ENCODE measurements around the gene NRXN2. TPM values are rescaled to one million over a fixed set of nuclear protein-coding genes. Genes with fewer than 3 reads are reported as not detected.

The NRXN2 gene
- total RNA-seq, 1 donor from 2014 or later = 0.05 TPM

DNA sequence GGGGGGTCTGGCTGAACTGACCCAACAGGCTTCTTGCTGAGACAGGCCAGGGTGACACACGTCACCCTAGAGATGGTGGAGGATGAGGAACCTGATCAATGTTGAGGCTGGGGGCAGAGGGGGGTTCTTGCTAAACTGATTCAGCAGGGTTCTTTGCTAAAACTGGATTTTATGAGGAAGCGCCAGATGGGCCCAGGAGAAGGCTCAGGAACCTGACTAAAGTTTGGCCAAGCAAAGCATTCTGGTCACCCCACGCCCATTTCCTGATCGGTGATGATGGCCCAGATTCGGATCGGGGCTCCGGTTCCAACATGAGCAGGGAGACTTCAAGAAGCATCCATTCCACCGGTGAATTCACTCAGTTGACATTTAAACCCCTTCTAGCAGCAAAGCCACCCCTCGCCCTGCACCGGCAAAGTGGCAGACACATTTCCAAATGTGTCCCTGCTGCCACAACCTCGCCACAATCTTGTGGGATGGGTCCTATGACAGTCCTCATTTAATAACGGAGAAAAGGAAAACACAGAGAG lies 166.2 kb downstream of the NRXN2 start:
- intact Hi-C loops (cut with micrococcal nuclease) = no loop called here

Other genes starting within 250 kb of the NRXN2 start
- gene SLC22A11, start 167.3 kb downstream of the NRXN2 start, total RNA-seq = not detected in 2 replicates
- not detected in 2 replicates for gene SLC22A12, start 132.0 kb downstream of the NRXN2 start, total RNA-seq
- gene RASGRP2, start 20.9 kb upstream of the NRXN2 start, total RNA-seq = 276 and 280 TPM in 2 replicates
- gene PYGM, start 36.8 kb upstream of the NRXN2 start, total RNA-seq = 4.0 and 4.3 TPM in 2 replicates
- gene SF1, start 55.3 kb upstream of the NRXN2 start, total RNA-seq = 492 and 527 TPM in 2 replicates
- 72.5 and 79.7 TPM in 2 replicates for gene MAP4K2, start 80.0 kb upstream of the NRXN2 start, total RNA-seq
- 31.5 and 33.1 TPM in 2 replicates for gene MEN1, start 87.4 kb upstream of the NRXN2 start, total RNA-seq
- gene CDC42BPG, start 121.5 kb upstream of the NRXN2 start, total RNA-seq = 0.50 and 0.82 TPM in 2 replicates
- gene EHD1, start 155.4 kb upstream of the NRXN2 start, total RNA-seq = 106 TPM in 2 replicates
- 19.6 and 20.9 TPM in 2 replicates for gene ATG2A, start 194.0 kb upstream of the NRXN2 start, total RNA-seq
- 7.5 and 8.9 TPM in 2 replicates for gene PPP2R5B, start 201.5 kb upstream of the NRXN2 start, total RNA-seq
- gene GPHA2, start 212.7 kb upstream of the NRXN2 start, total RNA-seq = not detected in 2 replicates
- not detected in 2 replicates for gene MAJIN, start 248.9 kb upstream of the NRXN2 start, total RNA-seq